HepG2 (cell line): Measurements from ENCODE around the gene PLD2. TPM values are rescaled to one million over a fixed set of nuclear protein-coding genes. Genes with fewer than 3 reads are reported as not detected.
A peak's percentile ranks its signal among the peaks of the same experiment; 100 is the strongest.

Source experiments
- AKNA ChIP-seq: sonication (generic); formaldehyde crosslinking; IDR thresholded peaks from 2 replicates; pipeline ENCODE4 v1.4.0; 2020; ENCODE audit warnings: missing genetic modification reagents, borderline replicate concordance
- ARNT ChIP-seq: fragments of 450-650 bp; IDR thresholded peaks from 2 replicates; pipeline ENCODE4 v1.6.1; 2017
- CEBPZ ChIP-seq: IDR thresholded peaks from 2 replicates; pipeline ENCODE4 v1.6.1; 2012; ENCODE audit warnings: low read length, improper control_type of control experiment
- FOXO4 ChIP-seq: sonication (generic); formaldehyde crosslinking; conservative IDR thresholded peaks from 2 replicates; pipeline ENCODE4 v1.8.1; 2023; ENCODE audit warnings: missing genetic modification reagents
- FUBP1 ChIP-seq: sonication (generic); formaldehyde crosslinking; IDR thresholded peaks from 2 replicates; pipeline ENCODE4 v1.5.1; 2020; ENCODE audit warnings: missing genetic modification reagents, mild to moderate bottlenecking, borderline replicate concordance
- HDAC6 ChIP-seq: fragments of 200-600 bp; sonication (generic); IDR thresholded peaks from 2 replicates; pipeline ENCODE4 v1.7.0; 2017; ENCODE audit warnings: mild to moderate bottlenecking, antibody characterized with exemption, low read length, low read depth
- MIER3 ChIP-seq: IDR thresholded peaks from 2 replicates; pipeline ENCODE4 v1.6.1; 2016; ENCODE audit warnings: missing compliant biosample characterization, borderline replicate concordance
- ZHX1 ChIP-seq: sonication (generic); formaldehyde crosslinking; IDR thresholded peaks from 2 replicates; pipeline ENCODE4 v1.8.1; 2022; ENCODE audit warnings: low read depth, mild to moderate bottlenecking, missing genetic modification reagents
- ZNF335 ChIP-seq: sonication (generic); formaldehyde crosslinking; IDR thresholded peaks from 2 replicates; pipeline ENCODE4 v1.4.0; 2020; ENCODE audit warnings: missing genetic modification reagents
- ZNF414 ChIP-seq: sonication (generic); formaldehyde crosslinking; IDR thresholded peaks from 2 replicates; pipeline ENCODE4 v1.5.0; 2020; ENCODE audit warnings: missing genetic modification reagents
- ZNF605 ChIP-seq: sonication (generic); formaldehyde crosslinking; IDR thresholded peaks from 2 replicates; pipeline ENCODE4 v1.8.0; 2022; ENCODE audit warnings: mild to moderate bottlenecking, missing genetic modification reagents
- ZSCAN31 ChIP-seq: sonication (generic); formaldehyde crosslinking; IDR thresholded peaks from 2 replicates; pipeline ENCODE4 v1.5.0; 2020; ENCODE audit warnings: low read depth, mild to moderate bottlenecking, missing genetic modification reagents
- polyA plus RNA-seq, 8 experiments: library from polyadenylated mRNA; depleted of rRNA in 3 of 8; stranded (reverse) in 7 of 8; unstranded in 1 of 8; fragments of >200 nt; fragmentation: Illumina TruSeq in 4 of 8; extraction: Trizol in 4 of 8; gene quantifications; 2 replicates each; pipeline versions ENCODE4 v1.2.1 to v1.2.3, GENCODE V29; 2011 to 2016; ENCODE audit warnings: low read depth in 4 of 8, missing spikeins in 1 of 8, mixed read lengths in 1 of 8; ENCODE audit not compliant: insufficient read depth in 1 of 8
- total RNA-seq, 5 experiments: library from RNA; depleted of rRNA; stranded (reverse); fragments of >200 nt; fragmentation: Illumina TruSeq; extraction: Trizol; gene quantifications; 2 replicates each; pipeline ENCODE4 v1.2.3, GENCODE V29; 2016; ENCODE audit warnings: low read depth in 1 of 5

The PLD2 gene
- total and polyA plus RNA-seq, 2 of the 13 experiments (the other 11 are each of a cell fraction or from before 2014, with no cell fraction given), result 13.4 to 29.7 TPM

GRCh38 chr17:4771519-4772234 is 35.3 kb upstream of the PLD2 start, which contains the start of gene TM4SF5 (continued):
- TF ChIP-seq AKNA (CRISPR knock-in tag), result peak; percentile 85; the same call in 1 of the 2 replicates
- no peak for TF ChIP-seq FOXO4 (CRISPR knock-in tag)
- TF ChIP-seq ZNF335 (CRISPR knock-in tag), result peak; percentile 76
- TF ChIP-seq FUBP1 (CRISPR knock-in tag), result no peak
- TF ChIP-seq HDAC6, result no peak
- TF ChIP-seq ZNF414 (CRISPR knock-in tag), result no peak
- TF ChIP-seq MIER3 (CRISPR knock-in tag), result peak; percentile 89; the same call in 1 of the 2 replicates
- TF ChIP-seq ZSCAN31 (CRISPR knock-in tag), result peak; percentile 89; the same call in 1 of the 2 replicates
- peak; percentile 42; the same call in 1 of the 2 replicates for TF ChIP-seq ZHX1 (CRISPR knock-in tag)
- peak; percentile 89 for TF ChIP-seq ZNF605
- TF ChIP-seq CEBPZ, result no peak
- no peak for TF ChIP-seq ARNT
